IPS-20b (cell line): ENCODE measurements around the gene TCF12.

Experiments
- H3K27ac ChIP-seq: one replicate; pipeline ENCODE4 v1.5.1; 2013; ENCODE audit warnings: low read length
- H3K27me3 ChIP-seq: 2 replicates; pipeline ENCODE4 v1.6.1; 2013; ENCODE audit warnings: mild to moderate bottlenecking, low read length, inconsistent platforms; ENCODE audit not compliant: insufficient read depth
- H3K36me3 ChIP-seq: 2 replicates; pipeline ENCODE4 v1.6.1; 2013; ENCODE audit warnings: low read depth, mild to moderate bottlenecking, inconsistent platforms, low read length, moderate library complexity; ENCODE audit not compliant: insufficient read depth
- H3K4me1 ChIP-seq: 2 replicates; pipeline ENCODE4 v1.6.1; 2013; ENCODE audit warnings: mild to moderate bottlenecking, control low read depth, inconsistent platforms, low read length, moderate library complexity; ENCODE audit not compliant: insufficient read depth
- H3K4me3 ChIP-seq: 2 replicates; pipeline ENCODE4 v1.5.1; 2013; ENCODE audit warnings: mild to moderate bottlenecking, low read length, inconsistent platforms
- H3K9ac ChIP-seq: 2 replicates; pipeline ENCODE4 v1.6.1; 2013; ENCODE audit warnings: low read depth, mild to moderate bottlenecking, inconsistent platforms, low read length, moderate library complexity
- H3K9me3 ChIP-seq: 2 replicates; pipeline ENCODE4 v1.6.1; 2013; ENCODE audit warnings: mild to moderate bottlenecking, low read depth, low read length, inconsistent platforms; ENCODE audit not compliant: insufficient read depth

The TCF12 gene

DNA sequence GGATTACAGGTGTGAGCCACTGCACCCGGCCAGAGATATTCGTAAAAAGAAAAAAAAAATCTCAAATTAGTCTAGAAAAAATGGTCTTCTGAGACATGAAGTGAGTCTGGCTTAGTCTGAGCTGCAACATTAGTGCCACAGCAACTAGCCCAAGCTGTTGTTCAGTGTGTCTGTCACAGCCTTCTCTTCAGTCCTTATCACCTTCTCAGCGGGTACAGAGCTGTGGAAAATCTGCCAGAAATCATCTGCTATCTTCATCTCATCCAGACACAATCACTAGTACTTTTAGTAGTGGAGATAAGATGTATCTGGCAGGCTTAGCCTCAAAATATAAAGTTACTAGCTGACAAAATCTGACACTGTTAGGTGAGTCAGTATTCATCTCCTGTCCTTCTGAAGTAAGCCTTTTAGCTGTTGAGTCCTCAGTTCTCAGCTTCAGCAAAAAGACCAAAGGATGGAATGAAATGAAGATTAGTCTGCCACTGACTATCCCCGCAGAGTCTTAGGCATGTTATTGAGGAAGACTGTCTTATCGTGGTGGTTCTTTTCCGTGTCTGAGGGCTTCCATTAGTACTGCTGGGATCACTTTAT, 337.4 kb downstream of the TCF12 start:
- no peak overlapping the region for H3K9ac ChIP-seq
- no peak overlapping the region for H3K4me3 ChIP-seq
- H3K27ac ChIP-seq = no peak overlapping the region
- H3K27me3 ChIP-seq = no peaks in the 10 kb centered on the region
- H3K9me3 ChIP-seq = no peaks in the 10 kb centered on the region
- peaks cover 45% of the 10 kb centered on the region for H3K4me1 ChIP-seq
- H3K36me3 ChIP-seq = peaks cover 16% of the 10 kb centered on the region

GRCh38 chr15:57256939-57257338, 338.5 kb downstream of the TCF12 start:
- H3K4me1 ChIP-seq = peaks cover 37% of the 10 kb centered on the region
- no peak overlapping the region for H3K9ac ChIP-seq
- no peak overlapping the region for H3K4me3 ChIP-seq
- H3K27ac ChIP-seq = no peak overlapping the region
- no peaks in the 10 kb centered on the region for H3K9me3 ChIP-seq
- H3K27me3 ChIP-seq = no peaks in the 10 kb centered on the region
- peaks cover 19% of the 10 kb centered on the region for H3K36me3 ChIP-seq

DNA sequence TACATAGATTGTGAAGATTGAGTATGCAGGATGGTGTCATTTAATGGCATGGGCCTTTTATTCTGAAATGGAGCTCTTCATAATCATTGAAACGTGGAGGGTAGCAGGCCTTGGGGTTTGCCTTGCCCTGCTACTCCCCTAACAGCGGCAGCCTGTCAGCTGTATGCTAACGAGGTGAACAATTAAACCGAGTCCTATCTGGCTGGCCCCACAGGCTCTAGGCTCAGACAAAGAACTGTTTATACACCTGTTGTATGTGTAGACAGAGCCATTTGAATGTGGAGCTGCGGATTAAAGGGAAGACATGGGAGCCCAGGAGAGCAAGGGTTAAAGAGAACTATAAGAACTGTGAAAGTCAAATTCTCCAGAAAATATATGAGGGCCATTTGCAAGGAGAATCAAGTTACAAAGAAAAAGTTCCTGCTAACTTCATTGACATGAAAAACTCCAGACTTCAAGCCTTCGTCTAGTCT, 341.2 kb downstream of the TCF12 start:
- Histone ChIP-seq H3K27me3 (no peaks in the 10 kb centered on the region), H3K4me3 (peak overlapping the region; percentile 15; the same call in 1 of the 2 replicates), H3K9ac (no peak overlapping the region), H3K4me1 (peaks cover 19% of the 10 kb centered on the region; the same call in 1 of the 2 replicates), H3K27ac (no peak overlapping the region), H3K9me3 (no peaks in the 10 kb centered on the region), H3K36me3 (peaks cover 28% of the 10 kb centered on the region)

GRCh38 chr15:57263520-57263919, 345.1 kb downstream of the TCF12 start:
- no peak overlapping the region for H3K4me3 ChIP-seq
- H3K4me1 ChIP-seq = peaks cover 19% of the 10 kb centered on the region; the same call in 1 of the 2 replicates
- no peaks in the 10 kb centered on the region for H3K27me3 ChIP-seq
- no peak overlapping the region for H3K27ac ChIP-seq
- H3K36me3 ChIP-seq = peaks cover 59% of the 10 kb centered on the region
- no peak overlapping the region for H3K9ac ChIP-seq
- no peaks in the 10 kb centered on the region for H3K9me3 ChIP-seq

GRCh38 chr15:57272771-57273357, 354.4 kb downstream of the TCF12 start:
- no peak overlapping the region for H3K27ac ChIP-seq
- no peaks in the 10 kb centered on the region for H3K9me3 ChIP-seq
- no peaks in the 10 kb centered on the region for H3K27me3 ChIP-seq
- peaks cover 53% of the 10 kb centered on the region for H3K36me3 ChIP-seq
- no peak overlapping the region for H3K4me3 ChIP-seq
- no peak overlapping the region for H3K9ac ChIP-seq
- no peaks in the 10 kb centered on the region for H3K4me1 ChIP-seq

DNA sequence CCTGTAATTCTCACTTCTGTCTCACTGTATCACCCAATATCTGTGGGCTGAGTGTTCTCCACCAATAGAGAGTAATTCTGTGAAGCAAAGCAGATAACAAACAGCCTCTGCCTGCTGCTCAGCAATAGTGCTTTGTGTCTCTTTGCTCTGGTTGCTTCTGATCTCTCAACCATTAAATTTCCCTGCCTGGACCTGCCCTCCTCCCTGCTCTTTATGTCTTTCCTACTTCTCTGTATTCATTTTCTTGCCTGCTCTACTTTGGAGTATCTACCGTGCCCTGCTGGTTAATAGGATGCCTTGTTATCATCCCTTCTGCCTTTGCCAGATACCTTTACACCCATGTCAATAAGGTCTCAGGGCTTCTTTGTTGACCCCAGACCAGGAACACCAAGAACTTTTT, 355.0 kb downstream of the TCF12 start:
- Histone ChIP-seq H3K27ac (no peak overlapping the region), H3K4me3 (no peak overlapping the region), H3K9ac (no peak overlapping the region), H3K4me1 (no peaks in the 10 kb centered on the region), H3K27me3 (no peaks in the 10 kb centered on the region), H3K9me3 (no peaks in the 10 kb centered on the region), H3K36me3 (peaks cover 48% of the 10 kb centered on the region)

DNA sequence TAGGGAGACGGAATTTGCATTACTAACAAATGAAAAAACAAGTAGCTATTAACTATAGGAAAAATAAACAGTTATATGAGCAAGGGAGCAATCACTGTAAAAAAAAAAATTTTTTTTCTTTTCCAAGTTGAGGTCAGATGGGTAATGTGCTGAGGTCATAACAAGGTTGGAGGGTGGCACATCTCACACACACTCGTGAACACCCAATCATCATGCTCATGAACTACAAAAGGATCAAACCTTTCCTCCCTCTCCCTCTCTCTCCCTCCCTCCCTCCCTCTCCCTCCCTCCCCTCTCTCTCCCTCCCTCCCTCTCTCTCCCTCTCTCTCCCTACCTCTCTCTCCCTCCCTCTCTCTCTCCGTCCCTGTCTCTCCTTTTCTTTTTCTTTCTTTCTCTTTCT, 360.0 kb downstream of the TCF12 start:
- H3K27ac ChIP-seq = no peak overlapping the region
- H3K36me3 ChIP-seq = peaks cover 57% of the 10 kb centered on the region
- H3K9ac ChIP-seq = no peak overlapping the region
- no peaks in the 10 kb centered on the region for H3K9me3 ChIP-seq
- no peak overlapping the region for H3K4me3 ChIP-seq
- peaks cover 5% of the 10 kb centered on the region; the same call in 1 of the 2 replicates for H3K4me1 ChIP-seq
- no peaks in the 10 kb centered on the region for H3K27me3 ChIP-seq

- H3K27me3 ChIP-seq = no peaks in the 10 kb centered on the region
- peaks cover 53% of the 10 kb centered on the region for H3K36me3 ChIP-seq
- H3K4me1 ChIP-seq = peaks cover 5% of the 10 kb centered on the region; the same call in 1 of the 2 replicates
- H3K9ac ChIP-seq = no peak overlapping the region
- H3K27ac ChIP-seq = no peak overlapping the region
- H3K4me3 ChIP-seq = no peak overlapping the region
- H3K9me3 ChIP-seq = no peaks in the 10 kb centered on the region
Observed at GRCh38 chr15:57280464-57280863, 362.0 kb downstream of the TCF12 start.

GRCh38 chr15:57281321-57281720, 362.9 kb downstream of the TCF12 start:
- H3K9ac ChIP-seq = no peak overlapping the region
- H3K9me3 ChIP-seq = no peaks in the 10 kb centered on the region
- no peak overlapping the region for H3K4me3 ChIP-seq
- no peak overlapping the region for H3K27ac ChIP-seq
- H3K27me3 ChIP-seq = no peaks in the 10 kb centered on the region
- H3K4me1 ChIP-seq = peaks cover 8% of the 10 kb centered on the region; the same call in 1 of the 2 replicates
- peaks cover 53% of the 10 kb centered on the region for H3K36me3 ChIP-seq

- Histone ChIP-seq H3K9ac (no peak overlapping the region), H3K9me3 (no peaks in the 10 kb centered on the region), H3K27ac (no peak overlapping the region), H3K4me3 (no peak overlapping the region), H3K36me3 (peaks cover 63% of the 10 kb centered on the region), H3K4me1 (peaks cover 8% of the 10 kb centered on the region; the same call in 1 of the 2 replicates), H3K27me3 (no peaks in the 10 kb centered on the region)
Observed at GRCh38 chr15:57282686-57283085, 364.2 kb downstream of the TCF12 start.

GRCh38 chr15:57283774-57284503, 365.5 kb downstream of the TCF12 start:
- Histone ChIP-seq H3K27me3 (no peaks in the 10 kb centered on the region), H3K9ac (no peak overlapping the region), H3K27ac (no peak overlapping the region), H3K4me1 (peaks cover 8% of the 10 kb centered on the region; the same call in 1 of the 2 replicates), H3K36me3 (peaks cover 74% of the 10 kb centered on the region), H3K4me3 (no peak overlapping the region), H3K9me3 (no peaks in the 10 kb centered on the region)

- H3K4me1 ChIP-seq = peaks cover 3% of the 10 kb centered on the region; the same call in 1 of the 2 replicates
- no peak overlapping the region for H3K27ac ChIP-seq
- no peaks in the 10 kb centered on the region for H3K27me3 ChIP-seq
- no peaks in the 10 kb centered on the region for H3K9me3 ChIP-seq
- H3K4me3 ChIP-seq = no peak overlapping the region
- H3K9ac ChIP-seq = no peak overlapping the region
- H3K36me3 ChIP-seq = peaks cover 72% of the 10 kb centered on the region
Observed at GRCh38 chr15:57284535-57284934, 366.1 kb downstream of the TCF12 start.
